HEK293 (cell line): ENCODE results near the gene API5.

Source experiments
- CTCF ChIA-PET: fragments of 350-600 bp; formaldehyde crosslinking; extraction: SDS; loops from one replicate; lab custom pipeline; 2021; ENCODE audit warnings: antibody characterized with exemption; lab: Yijun Ruan, JAX
- POLR2A ChIA-PET: fragments of 300-600 bp; formaldehyde crosslinking; extraction: SDS; loops from one replicate; lab custom pipeline; 2020; ENCODE audit warnings: antibody characterized with exemption, inconsistent platforms; lab: Yijun Ruan, JAX
- H3K27ac ChIP-seq: fragments of 200-500 bp; sonication (Bioruptor generic); 2 replicates; pipeline ENCODE4 v1.5.1; 2014; ENCODE audit warnings: low read depth, low read length, control low read depth, inconsistent platforms; ENCODE audit errors: extremely low read depth
- H3K36me3 ChIP-seq, 2 experiments: fragments of 200-500 bp in 1 of 2; sonication (Bioruptor generic) in 1 of 2; 1 replicate in 1 of 2; 2 replicates in 1 of 2; pipeline ENCODE4 v1.5.1; 2014 to 2017; ENCODE audit warnings: inconsistent platforms in 2 of 2, low read length in 2 of 2; ENCODE audit not compliant: control insufficient read depth in 2 of 2, insufficient read depth in 1 of 2
- H3K4me1 ChIP-seq: fragments of 200-500 bp; sonication (Bioruptor generic); 2 replicates; pipeline ENCODE4 v1.5.1; 2014; ENCODE audit warnings: mild to moderate bottlenecking, low read length, inconsistent platforms; ENCODE audit not compliant: control insufficient read depth, insufficient read depth
- H3K4me3 ChIP-seq: 2 replicates; pipeline ENCODE4 v1.5.1; 2011; ENCODE audit warnings: low read depth, mild to moderate bottlenecking, control low read depth, low read length, moderate library complexity
- H3K9me3 ChIP-seq: fragments of 200-500 bp; sonication (Bioruptor generic); 2 replicates; pipeline ENCODE4 v1.5.1; 2014; ENCODE audit warnings: low read depth, low read length, inconsistent platforms; ENCODE audit not compliant: control insufficient read depth, insufficient read depth
- ELK4 ChIP-seq: IDR thresholded peaks from 2 replicates; pipeline ENCODE4 v1.6.1; 2011; ENCODE audit warnings: mild to moderate bottlenecking, low read depth, low read length, borderline replicate concordance
- HIC1 ChIP-seq: fragments of 450-650 bp; formaldehyde crosslinking; IDR thresholded peaks from 2 replicates; pipeline ENCODE4 v1.5.1; 2016; ENCODE audit warnings: missing biosample characterization, missing genetic modification characterization
- KLF8 ChIP-seq: fragments of 450-650 bp; formaldehyde crosslinking; IDR thresholded peaks from 2 replicates; pipeline ENCODE4 v1.5.1; 2016; ENCODE audit warnings: missing biosample characterization, missing genetic modification characterization
- KLF9 ChIP-seq: fragments of 450-650 bp; formaldehyde crosslinking; IDR thresholded peaks from 2 replicates; pipeline ENCODE4 v1.5.1; 2016; ENCODE audit warnings: missing biosample characterization, missing genetic modification characterization, low read depth
- PRDM6 ChIP-seq: fragments of 450-650 bp; formaldehyde crosslinking; IDR thresholded peaks from 2 replicates; pipeline ENCODE4 v1.5.1; 2017; ENCODE audit warnings: missing biosample characterization, missing genetic modification characterization
- TRIM28 ChIP-seq: IDR thresholded peaks from 2 replicates; pipeline ENCODE4 v1.6.1; 2011; ENCODE audit warnings: low read length, control low read depth, borderline replicate concordance
- ZBTB20 ChIP-seq: fragments of 450-650 bp; formaldehyde crosslinking; IDR thresholded peaks from 2 replicates; pipeline ENCODE4 v1.5.1; 2016; ENCODE audit warnings: missing biosample characterization, missing genetic modification characterization
- ZEB2 ChIP-seq: fragments of 450-650 bp; formaldehyde crosslinking; IDR thresholded peaks from 2 replicates; pipeline ENCODE4 v1.5.1; 2016; ENCODE audit warnings: missing biosample characterization, missing genetic modification characterization
- ZNF114 ChIP-seq: fragments of 450-650 bp; formaldehyde crosslinking; IDR thresholded peaks from 2 replicates; pipeline ENCODE4 v1.5.0; 2017; ENCODE audit warnings: missing biosample characterization, missing genetic modification characterization
- ZNF138 ChIP-seq: fragments of 450-650 bp; formaldehyde crosslinking; IDR thresholded peaks from 2 replicates; pipeline ENCODE4 v1.5.1; 2016; ENCODE audit warnings: missing biosample characterization, missing genetic modification characterization, borderline replicate concordance
- ZNF140 ChIP-seq: fragments of 450-650 bp; formaldehyde crosslinking; IDR thresholded peaks from 2 replicates; pipeline ENCODE4 v1.5.1; 2016; ENCODE audit warnings: missing biosample characterization, missing genetic modification characterization
- ZNF146 ChIP-seq: fragments of 450-650 bp; formaldehyde crosslinking; IDR thresholded peaks from 2 replicates; pipeline ENCODE4 v1.5.1; 2016; ENCODE audit warnings: missing biosample characterization, missing genetic modification characterization
- ZNF157 ChIP-seq: fragments of 450-650 bp; formaldehyde crosslinking; IDR thresholded peaks from 2 replicates; pipeline ENCODE4 v1.5.1; 2016; ENCODE audit warnings: missing biosample characterization, missing genetic modification characterization
- ZNF16 ChIP-seq: fragments of 450-650 bp; formaldehyde crosslinking; IDR thresholded peaks from 2 replicates; pipeline ENCODE4 v1.5.1; 2016; ENCODE audit warnings: low read depth, missing biosample characterization, missing genetic modification characterization
- ZNF174 ChIP-seq: fragments of 450-650 bp; formaldehyde crosslinking; IDR thresholded peaks from 2 replicates; pipeline ENCODE4 v1.5.0; 2017; ENCODE audit warnings: missing biosample characterization, mild to moderate bottlenecking, missing genetic modification characterization
- ZNF221 ChIP-seq: fragments of 450-650 bp; formaldehyde crosslinking; IDR thresholded peaks from 2 replicates; pipeline ENCODE4 v1.5.1; 2017; ENCODE audit warnings: missing biosample characterization, missing genetic modification characterization, borderline replicate concordance
- ZNF335 ChIP-seq: fragments of 450-650 bp; formaldehyde crosslinking; conservative IDR thresholded peaks from 2 replicates; pipeline ENCODE4 v1.5.1; 2016; ENCODE audit warnings: missing biosample characterization, missing genetic modification characterization
- ZNF366 ChIP-seq: fragments of 450-650 bp; formaldehyde crosslinking; conservative IDR thresholded peaks from 2 replicates; pipeline ENCODE4 v1.5.1; 2016; ENCODE audit warnings: missing biosample characterization, missing genetic modification characterization
- ZNF391 ChIP-seq: fragments of 450-650 bp; formaldehyde crosslinking; IDR thresholded peaks from 2 replicates; pipeline ENCODE4 v1.5.1; 2016; ENCODE audit warnings: low read depth, missing biosample characterization, missing genetic modification characterization, borderline replicate concordance
- ZNF529 ChIP-seq: fragments of 450-650 bp; formaldehyde crosslinking; IDR thresholded peaks from 2 replicates; pipeline ENCODE4 v1.5.1; 2017; ENCODE audit warnings: missing genetic modification characterization, missing biosample characterization; ENCODE audit not compliant: insufficient replicate concordance
- ZNF549 ChIP-seq: fragments of 450-650 bp; IDR thresholded peaks from 2 replicates; pipeline ENCODE4 v1.5.1; 2018; ENCODE audit warnings: missing biosample characterization, missing genetic modification characterization, mild to moderate bottlenecking, inconsistent platforms, moderate library complexity
- ZNF600 ChIP-seq: fragments of 450-650 bp; formaldehyde crosslinking; IDR thresholded peaks from 2 replicates; pipeline ENCODE4 v1.5.1; 2016; ENCODE audit warnings: missing biosample characterization, missing genetic modification characterization
- ZNF610 ChIP-seq: fragments of 450-650 bp; formaldehyde crosslinking; IDR thresholded peaks from 2 replicates; pipeline ENCODE4 v1.5.1; 2016; ENCODE audit warnings: missing biosample characterization, missing genetic modification characterization, borderline replicate concordance
- ZNF626 ChIP-seq: fragments of 450-650 bp; sonication (Bioruptor Pico); formaldehyde crosslinking; IDR thresholded peaks from 2 replicates; pipeline ENCODE4 v1.5.1; 2018; ENCODE audit warnings: missing biosample characterization, missing genetic modification characterization, inconsistent platforms
- ZNF629 ChIP-seq: fragments of 450-650 bp; formaldehyde crosslinking; IDR thresholded peaks from 2 replicates; pipeline ENCODE4 v1.5.1; 2017; ENCODE audit warnings: missing biosample characterization, missing genetic modification characterization
- ZNF660 ChIP-seq: fragments of 450-650 bp; IDR thresholded peaks from 2 replicates; pipeline ENCODE4 v1.5.1; 2018; ENCODE audit warnings: missing biosample characterization, mild to moderate bottlenecking, missing genetic modification characterization
- ZNF670 ChIP-seq: fragments of 450-650 bp; formaldehyde crosslinking; IDR thresholded peaks from 2 replicates; pipeline ENCODE4 v1.5.1; 2016; ENCODE audit warnings: missing biosample characterization, missing genetic modification characterization, low read depth
- ZNF76 ChIP-seq: fragments of 450-650 bp; formaldehyde crosslinking; IDR thresholded peaks from 2 replicates; pipeline ENCODE4; 2016; ENCODE audit warnings: low read depth, missing biosample characterization, missing genetic modification characterization, borderline replicate concordance

Gene API5

GRCh38 chr11:43327987-43328386 is 16.2 kb downstream of the API5 start:
- peaks cover 33 to 99% of the 10 kb centered on the region in 2 experiments for H3K36me3 ChIP-seq
- H3K9me3 ChIP-seq, result no peaks in the 10 kb centered on the region
- H3K4me3 ChIP-seq, result no peak overlapping the region
- TF ChIP-seq ZNF629 (tag by site-specific recombination) (peak; percentile 44), ZEB2 (tag by site-specific recombination) (0 out of 2 replicates have a peak, but pooled peaks have one; percentile 21), HIC1 (no peak), ZNF174 (tag by site-specific recombination) (no peak), ZNF366 (tag by site-specific recombination) (0 out of 2 replicates have a peak, but pooled peaks have one; percentile 16), ZNF660 (tag by site-specific recombination) (0 out of 2 replicates have a peak, but pooled peaks have one; percentile 61), ELK4 (no peak), ZNF549 (tag by site-specific recombination) (no peak), ZNF391 (tag by site-specific recombination) (no peak), ZNF114 (tag by site-specific recombination) (no peak), ZNF626 (tag by site-specific recombination) (no peak), ZNF76 (no peak), TRIM28 (no peak), ZNF600 (no peak), ZNF335 (tag by site-specific recombination) (no peak), PRDM6 (tag by site-specific recombination) (peak; percentile 23; the same call in 1 of the 2 replicates)
- TF ChIP-seq, all 188 proteins: peak for 5
- ChIA-PET CTCF (interaction anchor here (4.2 kb wide), 1 partner anchor 15 kb away, joined by 25 read pairs; the partner anchor contains the start of gene API5), POLR2A (interaction anchor here (0.6 kb wide), 1 partner anchor 10 kb away, joined by 4 read pairs; no protein-coding TSS in a partner anchor)
- peaks cover 3% of the 10 kb centered on the region; the same call in 1 of the 2 replicates for H3K4me1 ChIP-seq
- no peak overlapping the region for H3K27ac ChIP-seq

- ChIA-PET CTCF (interaction anchor here (0.7 to 4.2 kb wide), 3 partner anchors 16 to 251 kb away, joined by 3 to 25 read pairs (median 5); partner anchors contain the start of gene API5), POLR2A (no interaction called here)
- H3K27ac ChIP-seq, result no peak overlapping the region
- H3K9me3 ChIP-seq, result no peaks in the 10 kb centered on the region
- H3K4me1 ChIP-seq, result peaks cover 3% of the 10 kb centered on the region; the same call in 1 of the 2 replicates
- no peak overlapping the region for H3K4me3 ChIP-seq
- peaks cover 31 to 99% of the 10 kb centered on the region in 2 experiments for H3K36me3 ChIP-seq
- no peak for TF ChIP-seq ZNF146 (tag by site-specific recombination)
- TF ChIP-seq ZNF670 (tag by site-specific recombination), result no peak
- TF ChIP-seq ZNF138 (tag by site-specific recombination), result no peak
- TF ChIP-seq TRIM28, result no peak
- TF ChIP-seq ZNF16 (tag by site-specific recombination), result no peak
- TF ChIP-seq KLF8 (tag by site-specific recombination), result no peak
- TF ChIP-seq ZBTB20, result no peak
- no peak for TF ChIP-seq ZNF157 (tag by site-specific recombination)
- TF ChIP-seq ZNF610 (tag by site-specific recombination), result no peak
- TF ChIP-seq ZNF221 (tag by site-specific recombination), result no peak
- no peak for TF ChIP-seq ZNF529
- no peak for TF ChIP-seq ZNF600
- no peak for TF ChIP-seq ZNF140 (tag by site-specific recombination)
- TF ChIP-seq KLF9 (tag by site-specific recombination), result no peak
These were observed 16.7 kb downstream of the API5 start for GRCh38 chr11:43328482-43328881.
